ENCODE results near the gene FGGY.

Gene FGGY

DNA sequence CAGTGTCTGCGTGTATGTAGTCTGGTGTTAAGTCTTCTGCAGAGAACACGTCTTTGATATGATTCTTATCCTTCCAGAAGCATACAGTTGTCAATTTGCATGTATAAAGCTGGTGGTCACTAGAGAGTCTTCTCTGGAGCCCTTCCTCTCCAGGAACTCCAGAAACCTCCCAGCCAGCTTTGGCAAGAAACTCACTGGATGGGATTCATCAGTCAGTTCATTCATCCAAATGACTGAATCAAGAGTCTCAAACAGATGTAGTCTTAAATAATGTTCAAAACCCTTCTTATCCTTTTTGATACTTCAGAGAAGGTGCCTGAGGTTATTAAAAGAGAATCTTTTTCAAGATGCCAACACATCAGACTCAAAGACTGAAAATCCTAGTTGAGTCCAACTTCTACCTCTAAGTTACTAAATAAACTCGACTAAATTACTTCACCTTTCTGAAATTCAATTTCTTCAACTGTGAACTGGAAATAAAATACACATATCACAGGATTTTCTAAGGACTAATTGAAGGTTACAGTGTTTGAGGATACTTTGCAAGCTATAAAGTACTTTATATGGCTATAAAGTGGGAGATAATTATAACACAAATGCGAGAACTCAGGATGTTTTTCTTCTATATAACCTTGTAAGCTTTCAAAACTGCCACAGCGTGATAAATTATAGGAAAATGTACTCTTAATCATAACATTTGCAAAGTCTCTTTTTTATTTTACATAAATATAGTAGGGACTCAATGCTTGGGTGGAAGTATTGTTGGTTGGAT, 252.4 kb downstream of the FGGY start:
- in situ Hi-C loops (cut with MboI; ENCODE audit: low sequenced_read_pairs, unreplicated experiment): no loop called here
- no peak for TF ChIP-seq CTCF (IDR thresholded peaks at IDR 0.05; ENCODE audit: borderline replicate concordance, control extremely low read depth, extremely low read depth, insufficient read depth, missing control alignments)
- no peak for DNase-seq (ENCODE audit: low spot score)

DNA sequence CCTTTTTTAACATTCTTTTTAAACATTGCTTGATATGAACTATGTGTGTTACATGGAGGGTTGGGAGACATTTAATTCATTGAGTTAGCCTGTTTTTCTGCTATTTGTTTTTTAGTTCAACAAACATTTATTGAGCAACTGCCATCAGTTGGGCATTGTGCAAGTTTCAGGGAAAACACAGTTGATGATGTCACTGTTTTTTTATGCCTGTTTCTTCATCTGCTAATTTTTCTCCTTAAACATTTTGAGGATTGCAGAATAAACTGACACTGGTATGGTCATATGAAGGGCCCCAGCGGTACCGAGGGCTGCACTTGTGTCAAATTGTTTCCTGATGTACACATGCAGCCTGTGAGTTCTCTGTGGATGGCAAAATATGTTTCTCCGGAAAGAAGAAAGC, 253.0 kb downstream of the FGGY start:
- DNase-seq (ENCODE audit: low spot score): no peak
- TF ChIP-seq CTCF (IDR thresholded peaks at IDR 0.05; ENCODE audit: borderline replicate concordance, control extremely low read depth, extremely low read depth, insufficient read depth, missing control alignments): no peak
- in situ Hi-C loops (cut with MboI; ENCODE audit: low sequenced_read_pairs, unreplicated experiment): no loop called here

DNA sequence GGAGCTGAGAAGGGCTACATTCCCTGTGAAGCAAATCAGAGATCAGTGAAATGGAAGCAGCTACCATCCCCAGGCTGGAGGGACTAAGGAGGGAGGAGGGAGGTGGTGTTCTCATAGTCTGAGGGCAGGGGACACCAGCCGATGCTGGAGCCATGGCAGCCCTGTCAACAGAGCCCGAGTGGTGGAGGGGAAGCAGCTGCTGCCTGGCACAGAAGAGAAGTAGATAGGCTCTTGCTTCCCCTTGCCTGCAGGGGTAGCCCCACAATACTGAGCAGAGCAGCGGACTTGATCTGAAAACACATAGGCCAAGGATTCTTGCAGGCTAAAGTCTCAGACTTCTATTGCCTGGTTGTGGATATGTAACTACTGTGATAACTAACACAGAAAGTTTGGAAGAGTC, 255.1 kb downstream of the FGGY start:
- no peak for TF ChIP-seq CTCF (IDR thresholded peaks at IDR 0.05; ENCODE audit: borderline replicate concordance, control extremely low read depth, extremely low read depth, insufficient read depth, missing control alignments)
- in situ Hi-C loops (cut with MboI; ENCODE audit: low sequenced_read_pairs, unreplicated experiment): no loop called here
- DNase-seq (ENCODE audit: low spot score): no peak

DNA sequence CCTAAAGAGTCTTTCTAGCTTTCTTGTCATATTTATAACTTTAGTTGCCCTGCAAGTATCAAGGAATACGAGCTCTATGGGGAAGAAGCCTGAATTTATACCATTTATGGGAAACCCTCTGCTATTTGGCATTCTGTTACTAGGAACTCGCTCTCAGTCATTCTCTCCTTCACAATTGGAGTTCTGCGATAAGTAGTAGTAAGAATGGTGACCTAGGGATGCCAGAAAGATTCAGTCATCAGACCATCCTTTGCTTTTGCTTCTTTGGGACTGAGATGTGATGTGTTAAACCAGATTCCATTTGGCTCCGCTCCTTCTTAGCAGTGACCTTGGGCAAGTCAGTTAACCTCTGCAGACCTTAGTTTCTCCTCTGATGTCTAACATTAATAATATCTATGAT, 256.5 kb downstream of the FGGY start:
- in situ Hi-C loops (cut with MboI; ENCODE audit: low sequenced_read_pairs, unreplicated experiment): no loop called here
- no peak for TF ChIP-seq CTCF (IDR thresholded peaks at IDR 0.05; ENCODE audit: borderline replicate concordance, control extremely low read depth, extremely low read depth, insufficient read depth, missing control alignments)
- DNase-seq (ENCODE audit: low spot score): no peak

- DNase-seq (ENCODE audit: low spot score): no peak
- in situ Hi-C loops (cut with MboI; ENCODE audit: low sequenced_read_pairs, unreplicated experiment): no loop called here
- no peak for TF ChIP-seq CTCF (IDR thresholded peaks at IDR 0.05; ENCODE audit: borderline replicate concordance, control extremely low read depth, extremely low read depth, insufficient read depth, missing control alignments)
Observed at GRCh38 chr1:59554011-59554663, 257.2 kb downstream of the FGGY start.

DNA sequence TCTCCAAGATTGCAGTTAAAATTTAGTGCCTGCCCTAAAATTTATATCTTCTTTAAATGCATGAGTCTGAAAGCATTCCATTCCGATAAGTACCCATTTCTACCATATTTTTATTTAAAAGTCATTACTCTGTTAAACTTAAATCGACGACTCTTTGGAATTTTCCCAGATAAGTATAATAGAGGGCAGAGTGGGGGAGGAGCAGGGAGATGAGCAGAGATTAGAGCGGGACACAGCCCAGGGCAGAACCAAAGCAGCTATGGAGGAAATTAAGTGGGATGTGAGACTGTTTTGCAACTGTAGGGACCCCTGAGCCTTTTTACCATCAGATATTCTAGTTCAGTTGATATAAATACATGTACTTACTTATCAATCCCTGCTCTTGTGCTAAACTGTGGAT, 257.9 kb downstream of the FGGY start:
- no peak for TF ChIP-seq CTCF (IDR thresholded peaks at IDR 0.05; ENCODE audit: borderline replicate concordance, control extremely low read depth, extremely low read depth, insufficient read depth, missing control alignments)
- no peak for DNase-seq (ENCODE audit: low spot score)
- in situ Hi-C loops (cut with MboI; ENCODE audit: low sequenced_read_pairs, unreplicated experiment): no loop called here

Measured in GM13976 (cell line).